Gastroesophageal sphincter (tissue), 4 donors: ENCODE results near the gene TTC21A. TPM values are rescaled to one million over a fixed set of nuclear protein-coding genes. Genes with fewer than 3 reads are reported as not detected.
A peak's percentile ranks its signal among the peaks of the same experiment; 100 is the strongest.

Source experiments
- ATAC-seq: fragments of 150-250 bp; one replicate; pipeline ENCODE4 v1.9.1; 2016; ENCODE audit warnings: mild to moderate bottlenecking, moderate library complexity
- H3K27ac ChIP-seq, 4 donors: fragments of 200-600 bp; sonication (generic) in 3 of 4; 1 replicate in 3 of 4; 2 replicates in 1 of 4; pipeline ENCODE4 v1.5.1; 2016 to 2019
- H3K27me3 ChIP-seq: fragments of 200-600 bp; sonication (generic); one replicate; pipeline ENCODE4 v1.5.1; 2019
- H3K36me3 ChIP-seq, 2 donors: fragments of 200-600 bp; sonication (generic); one replicate each; pipeline ENCODE4 v1.5.1; 2019; ENCODE audit warnings: control low read depth in 1 of 2
- H3K4me1 ChIP-seq, 3 donors: fragments of 200-600 bp; sonication (generic); 1 replicate in 2 of 3; 2 replicates in 1 of 3; pipeline ENCODE4 v1.5.1; 2016 to 2019; ENCODE audit warnings: control low read depth in 2 of 3
- H3K4me3 ChIP-seq, 2 donors: fragments of 200-600 bp; sonication (generic); one replicate each; pipeline ENCODE4 v1.5.1; 2019; ENCODE audit warnings: mild to moderate bottlenecking in 1 of 2, moderate library complexity in 1 of 2
- H3K9me3 ChIP-seq, 3 donors: fragments of 200-600 bp; sonication (generic); one replicate each; pipeline ENCODE4 v1.5.1; 2017 to 2019; ENCODE audit warnings: control low read depth in 2 of 3
- EP300 ChIP-seq: sonication (generic); formaldehyde crosslinking; IDR thresholded peaks from one replicate; pipeline ENCODE4 v1.6.1; 2017; ENCODE audit warnings: antibody characterized with exemption, mild to moderate bottlenecking
- POLR2A ChIP-seq, 2 donors: fragments of 450-650 bp; IDR thresholded peaks; one replicate each; pipeline ENCODE4 v1.6.1; 2017; ENCODE audit warnings: antibody characterized with exemption in 2 of 2, mild to moderate bottlenecking in 2 of 2, moderate library complexity in 1 of 2
- POLR2AphosphoS5 ChIP-seq: sonication (generic); formaldehyde crosslinking; IDR thresholded peaks from one replicate; pipeline ENCODE4 v1.6.1; 2017; ENCODE audit warnings: antibody characterized with exemption
- WGBS, 2 donors: methylation state at CpG; one replicate each; pipeline ENCODE4 v1.1.5; 2018; ENCODE audit warnings: low coverage in 1 of 2; 5-methylcytosine and 5-hydroxymethylcytosine counted together
- total RNA-seq, 4 donors: library from RNA; depleted of rRNA; stranded (reverse); fragments of >200 nt; gene quantifications; one replicate each; pipeline ENCODE4 v1.1.0, GENCODE V29; 2016
- TF ChIP-seq, protein P1 (sequence below), 4 experiments: fragments of 200-600 bp in 2 of 4; fragments of 450-650 bp in 2 of 4; sonication (generic) in 1 of 4; IDR thresholded peaks; one replicate each; pipeline ENCODE4 v1.5.1; 2017 to 2019; ENCODE audit warnings: antibody characterized with exemption in 4 of 4, mild to moderate bottlenecking in 2 of 4, moderate library complexity in 2 of 4

The TTC21A gene
- total RNA-seq, 4 donors from 2014 or later, result 0.54 to 8.5 (median 5.0) TPM

DNA sequence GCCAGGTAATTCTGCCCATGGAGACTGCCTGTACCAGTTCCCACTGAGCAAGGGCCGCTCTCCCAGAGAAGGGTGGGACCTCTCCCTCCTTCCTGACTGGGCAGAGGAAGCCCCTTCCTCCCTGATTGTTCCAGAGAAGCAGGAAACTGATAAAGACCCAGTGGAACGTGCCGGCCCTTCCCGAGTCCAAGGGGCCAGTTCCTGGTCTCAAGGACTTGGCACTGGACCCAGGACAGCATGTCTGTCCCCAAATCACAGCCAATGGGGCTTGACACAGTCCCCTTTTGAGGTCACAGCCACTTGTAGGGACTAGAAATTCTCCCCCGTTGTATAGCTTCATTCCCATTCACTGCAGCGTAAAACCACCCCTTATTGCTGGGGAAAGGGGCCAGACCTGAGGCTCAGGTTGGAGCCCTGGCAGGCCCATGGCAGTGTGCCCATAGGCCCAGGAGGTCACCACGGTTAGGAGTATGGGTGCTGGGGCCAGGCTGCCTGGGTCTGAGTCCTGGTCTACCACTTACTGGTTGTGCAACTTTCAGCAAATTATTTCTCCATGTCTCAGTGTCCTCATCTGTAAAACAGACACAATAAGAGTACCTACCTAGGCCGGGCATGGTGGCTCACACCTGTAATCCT is 27.8 kb downstream of the TTC21A start:
- no peak overlapping the region for H3K4me3 ChIP-seq
- ATAC-seq, result peak; percentile 45
- WGBS, 2 donors, result 65% methylated on average over 5 of the region's 8 CpGs; no CpG with 5 or more reads in 1 of the 2 donors
- no peaks in the 10 kb centered on the region for H3K9me3 ChIP-seq
- H3K4me1 ChIP-seq, result peaks cover 0 to 21% (median 4%) of the 10 kb centered on the region in 3 donors
- TF ChIP-seq POLR2A (IDR thresholded peaks at IDR 0.05), result no peak
- peak; percentile 33 for TF ChIP-seq POLR2AphosphoS5
- no peak for TF ChIP-seq EP300
- TF ChIP-seq, protein P1, sequence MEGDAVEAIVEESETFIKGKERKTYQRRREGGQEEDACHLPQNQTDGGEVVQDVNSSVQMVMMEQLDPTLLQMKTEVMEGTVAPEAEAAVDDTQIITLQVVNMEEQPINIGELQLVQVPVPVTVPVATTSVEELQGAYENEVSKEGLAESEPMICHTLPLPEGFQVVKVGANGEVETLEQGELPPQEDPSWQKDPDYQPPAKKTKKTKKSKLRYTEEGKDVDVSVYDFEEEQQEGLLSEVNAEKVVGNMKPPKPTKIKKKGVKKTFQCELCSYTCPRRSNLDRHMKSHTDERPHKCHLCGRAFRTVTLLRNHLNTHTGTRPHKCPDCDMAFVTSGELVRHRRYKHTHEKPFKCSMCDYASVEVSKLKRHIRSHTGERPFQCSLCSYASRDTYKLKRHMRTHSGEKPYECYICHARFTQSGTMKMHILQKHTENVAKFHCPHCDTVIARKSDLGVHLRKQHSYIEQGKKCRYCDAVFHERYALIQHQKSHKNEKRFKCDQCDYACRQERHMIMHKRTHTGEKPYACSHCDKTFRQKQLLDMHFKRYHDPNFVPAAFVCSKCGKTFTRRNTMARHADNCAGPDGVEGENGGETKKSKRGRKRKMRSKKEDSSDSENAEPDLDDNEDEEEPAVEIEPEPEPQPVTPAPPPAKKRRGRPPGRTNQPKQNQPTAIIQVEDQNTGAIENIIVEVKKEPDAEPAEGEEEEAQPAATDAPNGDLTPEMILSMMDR (IDR thresholded peaks at IDR 0.05), result no peak
- peaks cover 0 to 42% of the 10 kb centered on the region in 2 donors for H3K36me3 ChIP-seq
- peak overlapping the region in 3 of 4 donors; percentile 12 to 43 (median 27) for H3K27ac ChIP-seq
- no peaks in the 10 kb centered on the region for H3K27me3 ChIP-seq

DNA sequence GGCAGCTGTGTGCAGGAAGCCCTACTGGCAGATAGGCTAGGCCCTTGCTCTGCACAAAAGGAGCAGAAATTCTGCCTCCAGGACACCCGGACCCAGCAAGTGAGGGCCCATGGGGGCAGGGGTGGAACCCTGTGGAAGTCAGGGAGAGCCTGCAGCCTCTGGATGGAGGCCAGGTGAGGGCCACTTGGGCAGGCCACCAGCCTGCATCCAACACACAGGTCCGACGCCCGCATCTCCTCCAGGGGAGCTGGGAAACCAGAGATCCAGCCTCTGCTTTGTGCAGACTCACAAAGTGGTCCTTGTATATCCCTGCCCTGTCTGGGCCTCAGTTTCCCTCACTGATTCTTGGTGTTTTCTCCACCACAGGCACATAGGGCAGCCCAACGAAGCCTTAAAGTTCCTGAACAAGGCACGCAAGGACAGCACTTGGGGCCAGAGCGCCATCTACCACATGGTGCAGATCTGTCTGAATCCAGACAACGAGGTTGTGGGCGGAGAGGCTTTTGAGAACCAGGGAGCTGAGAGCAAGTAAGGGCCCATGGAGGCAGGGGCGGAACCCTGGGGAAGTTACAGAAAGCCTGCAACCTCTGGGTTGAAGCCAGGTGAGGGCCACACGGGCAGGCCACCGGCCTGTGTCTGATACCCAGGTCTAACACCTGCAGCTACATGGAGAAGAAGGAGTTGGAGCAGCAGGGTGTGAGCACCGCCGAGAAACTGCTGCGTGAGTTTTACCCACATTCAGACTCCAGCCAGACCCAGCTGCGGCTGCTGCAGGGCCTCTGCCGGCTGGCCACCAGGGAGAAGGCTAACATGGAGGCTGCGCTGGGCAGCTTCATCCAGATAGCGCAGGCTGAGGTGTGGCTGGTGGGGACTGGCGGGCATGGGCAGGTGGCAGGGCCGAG is 29.3 kb downstream of the TTC21A start:
- 92 to 95% methylated on average over 4 to 5 of the region's 21 CpGs for WGBS, 2 donors

GRCh38 chr3:39137435-39137936 is 30.0 kb downstream of the TTC21A start:
- Histone ChIP-seq H3K36me3 (peaks cover 0 to 64% of the 10 kb centered on the region in 2 donors), H3K4me1 (peaks cover 6 to 43% (median 25%) of the 10 kb centered on the region in 3 donors), H3K4me3 (no peak overlapping the region), H3K27ac (no peak overlapping the region), H3K27me3 (no peaks in the 10 kb centered on the region), H3K9me3 (no peaks in the 10 kb centered on the region)
- TF ChIP-seq, protein P1 (IDR thresholded peaks at IDR 0.05), result no peak
- TF ChIP-seq POLR2A (IDR thresholded peaks at IDR 0.05) (no peak), EP300 (no peak), POLR2AphosphoS5 (no peak)
- no peak for ATAC-seq
- 97 to 100% methylated on average over 1 to 8 of the region's 18 CpGs for WGBS, 2 donors

More for the DNA sequence above, 29.3 kb downstream of the TTC21A start:
- H3K9me3 ChIP-seq, result no peaks in the 10 kb centered on the region
- H3K36me3 ChIP-seq, result peaks cover 0 to 57% of the 10 kb centered on the region in 2 donors
- H3K4me3 ChIP-seq, result no peak overlapping the region
- peaks cover 6 to 36% (median 18%) of the 10 kb centered on the region in 3 donors for H3K4me1 ChIP-seq
- H3K27ac ChIP-seq, result peak overlapping the region in 1 of 4 donors; percentile 43
- ATAC-seq, result no peak
- no peak for TF ChIP-seq POLR2A (IDR thresholded peaks at IDR 0.05)
- no peak for TF ChIP-seq EP300
- TF ChIP-seq, protein P1 (IDR thresholded peaks at IDR 0.05), result no peak
- no peak for TF ChIP-seq POLR2AphosphoS5
- H3K27me3 ChIP-seq, result no peaks in the 10 kb centered on the region

- TF ChIP-seq POLR2AphosphoS5, result no peak
- no peak for TF ChIP-seq POLR2A (IDR thresholded peaks at IDR 0.05)
- TF ChIP-seq, protein P1 (IDR thresholded peaks at IDR 0.05), result no peak
- no peak for TF ChIP-seq EP300
- peaks cover 6 to 50% (median 27%) of the 10 kb centered on the region in 3 donors for H3K4me1 ChIP-seq
- peak overlapping the region in 1 of 4 donors; percentile 11 for H3K27ac ChIP-seq
- no peak for ATAC-seq
- H3K27me3 ChIP-seq, result no peaks in the 10 kb centered on the region
- H3K9me3 ChIP-seq, result no peaks in the 10 kb centered on the region
- H3K36me3 ChIP-seq, result peaks cover 0 to 66% of the 10 kb centered on the region in 2 donors
- WGBS, 2 donors, result 80% methylated on average over 4 of the region's 10 CpGs; no CpG with 5 or more reads in 1 of the 2 donors
- no peak overlapping the region for H3K4me3 ChIP-seq
Measured at GRCh38 chr3:39137991-39138803, 30.7 kb downstream of the TTC21A start.
